ENCODE results near the gene IDH2.

IDH2 gene

GRCh38 chr15:90047956-90048575, 54.2 kb downstream of the IDH2 start:
- no peaks in the 10 kb centered on the region for H3K36me3 ChIP-seq (ENCODE audit: control insufficient read depth in 1 of 2, insufficient read depth in 2 of 2, low read length in 2 of 2)
- no peaks in the 10 kb centered on the region for H3K27me3 ChIP-seq (ENCODE audit: low read depth, low read length)
- H3K4me1 ChIP-seq (ENCODE audit: control insufficient read depth in 1 of 2, insufficient read depth in 2 of 2, low read length in 2 of 2): peaks cover 9 to 18% of the 10 kb centered on the region in 2 donors
- no peaks in the 10 kb centered on the region for H3K9me3 ChIP-seq (ENCODE audit: control insufficient read depth in 1 of 2, low read length in 2 of 2)
- H3K27ac ChIP-seq (ENCODE audit: low read length): no peak overlapping the region
- H3K4me3 ChIP-seq (ENCODE audit: low read depth in 1 of 2, low read length in 2 of 2): no peak overlapping the region

GRCh38 chr15:90046911-90047392, 55.3 kb downstream of the IDH2 start:
- peaks cover 0 to 5% of the 10 kb centered on the region in 2 donors for H3K36me3 ChIP-seq (ENCODE audit: control insufficient read depth in 1 of 2, insufficient read depth in 2 of 2, low read length in 2 of 2)
- peaks cover 9 to 18% of the 10 kb centered on the region in 2 donors for H3K4me1 ChIP-seq (ENCODE audit: control insufficient read depth in 1 of 2, insufficient read depth in 2 of 2, low read length in 2 of 2)
- no peak overlapping the region for H3K4me3 ChIP-seq (ENCODE audit: low read depth in 1 of 2, low read length in 2 of 2)
- H3K27me3 ChIP-seq (ENCODE audit: low read depth, low read length): no peaks in the 10 kb centered on the region
- H3K9me3 ChIP-seq (ENCODE audit: control insufficient read depth in 1 of 2, low read length in 2 of 2): no peaks in the 10 kb centered on the region
- no peak overlapping the region for H3K27ac ChIP-seq (ENCODE audit: low read length)

- Histone ChIP-seq H3K27ac (ENCODE audit: low read length) (peak overlapping the region; percentile 14), H3K4me1 (ENCODE audit: control insufficient read depth in 1 of 2, insufficient read depth in 2 of 2, low read length in 2 of 2) (peaks cover 9 to 18% of the 10 kb centered on the region in 2 donors), H3K36me3 (ENCODE audit: control insufficient read depth in 1 of 2, insufficient read depth in 2 of 2, low read length in 2 of 2) (peaks cover 0 to 5% of the 10 kb centered on the region in 2 donors), H3K4me3 (ENCODE audit: low read depth in 1 of 2, low read length in 2 of 2) (no peak overlapping the region), H3K27me3 (ENCODE audit: low read depth, low read length) (no peaks in the 10 kb centered on the region), H3K9me3 (ENCODE audit: control insufficient read depth in 1 of 2, low read length in 2 of 2) (no peaks in the 10 kb centered on the region)
Measured at GRCh38 chr15:90046289-90046688, 56.0 kb downstream of the IDH2 start.

- Histone ChIP-seq H3K27ac (ENCODE audit: low read length) (no peak overlapping the region), H3K4me3 (ENCODE audit: low read depth in 1 of 2, low read length in 2 of 2) (no peak overlapping the region), H3K9me3 (ENCODE audit: control insufficient read depth in 1 of 2, low read length in 2 of 2) (no peaks in the 10 kb centered on the region), H3K4me1 (ENCODE audit: control insufficient read depth in 1 of 2, insufficient read depth in 2 of 2, low read length in 2 of 2) (peaks cover 17 to 24% of the 10 kb centered on the region in 2 donors), H3K27me3 (ENCODE audit: low read depth, low read length) (no peaks in the 10 kb centered on the region), H3K36me3 (ENCODE audit: control insufficient read depth in 1 of 2, insufficient read depth in 2 of 2, low read length in 2 of 2) (peaks cover 0 to 5% of the 10 kb centered on the region in 2 donors)
Measured at GRCh38 chr15:90044916-90045371, 57.3 kb downstream of the IDH2 start.

- peaks cover 17 to 26% of the 10 kb centered on the region in 2 donors for H3K4me1 ChIP-seq (ENCODE audit: control insufficient read depth in 1 of 2, insufficient read depth in 2 of 2, low read length in 2 of 2)
Measured at GRCh38 chr15:90044191-90044590, 58.1 kb downstream of the IDH2 start.

GRCh38 chr15:90043530-90044010, 58.7 kb downstream of the IDH2 start:
- no peak overlapping the region for H3K4me3 ChIP-seq (ENCODE audit: low read depth in 1 of 2, low read length in 2 of 2)
- H3K27ac ChIP-seq (ENCODE audit: low read length): no peak overlapping the region
- peaks cover 17 to 26% of the 10 kb centered on the region in 2 donors for H3K4me1 ChIP-seq (ENCODE audit: control insufficient read depth in 1 of 2, insufficient read depth in 2 of 2, low read length in 2 of 2)
- H3K27me3 ChIP-seq (ENCODE audit: low read depth, low read length): no peaks in the 10 kb centered on the region
- H3K9me3 ChIP-seq (ENCODE audit: control insufficient read depth in 1 of 2, low read length in 2 of 2): no peaks in the 10 kb centered on the region
- H3K36me3 ChIP-seq (ENCODE audit: control insufficient read depth in 1 of 2, insufficient read depth in 2 of 2, low read length in 2 of 2): peaks cover 0 to 5% of the 10 kb centered on the region in 2 donors

More at GRCh38 chr15:90044191-90044590, 58.1 kb downstream of the IDH2 start:
- Histone ChIP-seq H3K4me3 (ENCODE audit: low read depth in 1 of 2, low read length in 2 of 2) (no peak overlapping the region), H3K9me3 (ENCODE audit: control insufficient read depth in 1 of 2, low read length in 2 of 2) (no peaks in the 10 kb centered on the region), H3K27ac (ENCODE audit: low read length) (no peak overlapping the region), H3K27me3 (ENCODE audit: low read depth, low read length) (no peaks in the 10 kb centered on the region), H3K36me3 (ENCODE audit: control insufficient read depth in 1 of 2, insufficient read depth in 2 of 2, low read length in 2 of 2) (peaks cover 0 to 5% of the 10 kb centered on the region in 2 donors)

- H3K27me3 ChIP-seq (ENCODE audit: low read depth, low read length): no peaks in the 10 kb centered on the region
- no peaks in the 10 kb centered on the region for H3K9me3 ChIP-seq (ENCODE audit: control insufficient read depth in 1 of 2, low read length in 2 of 2)
- no peak overlapping the region for H3K4me3 ChIP-seq (ENCODE audit: low read depth in 1 of 2, low read length in 2 of 2)
- peaks cover 21 to 22% of the 10 kb centered on the region in 2 donors for H3K4me1 ChIP-seq (ENCODE audit: control insufficient read depth in 1 of 2, insufficient read depth in 2 of 2, low read length in 2 of 2)
- no peak overlapping the region for H3K27ac ChIP-seq (ENCODE audit: low read length)
- peaks cover 0 to 5% of the 10 kb centered on the region in 2 donors for H3K36me3 ChIP-seq (ENCODE audit: control insufficient read depth in 1 of 2, insufficient read depth in 2 of 2, low read length in 2 of 2)
Measured at GRCh38 chr15:90042766-90043529, 59.3 kb downstream of the IDH2 start.

- Histone ChIP-seq H3K4me3 (ENCODE audit: low read depth in 1 of 2, low read length in 2 of 2) (no peak overlapping the region), H3K27me3 (ENCODE audit: low read depth, low read length) (no peaks in the 10 kb centered on the region), H3K36me3 (ENCODE audit: control insufficient read depth in 1 of 2, insufficient read depth in 2 of 2, low read length in 2 of 2) (peaks cover 0 to 5% of the 10 kb centered on the region in 2 donors), H3K9me3 (ENCODE audit: control insufficient read depth in 1 of 2, low read length in 2 of 2) (no peaks in the 10 kb centered on the region), H3K4me1 (ENCODE audit: control insufficient read depth in 1 of 2, insufficient read depth in 2 of 2, low read length in 2 of 2) (peaks cover 22 to 23% of the 10 kb centered on the region in 2 donors), H3K27ac (ENCODE audit: low read length) (no peak overlapping the region)
Measured at GRCh38 chr15:90042356-90042755, 59.9 kb downstream of the IDH2 start.

- Histone ChIP-seq H3K9me3 (ENCODE audit: control insufficient read depth in 1 of 2, low read length in 2 of 2) (no peaks in the 10 kb centered on the region), H3K4me1 (ENCODE audit: control insufficient read depth in 1 of 2, insufficient read depth in 2 of 2, low read length in 2 of 2) (peaks cover 18 to 19% of the 10 kb centered on the region in 2 donors), H3K36me3 (ENCODE audit: control insufficient read depth in 1 of 2, insufficient read depth in 2 of 2, low read length in 2 of 2) (peaks cover 0 to 5% of the 10 kb centered on the region in 2 donors), H3K27me3 (ENCODE audit: low read depth, low read length) (no peaks in the 10 kb centered on the region), H3K4me3 (ENCODE audit: low read depth in 1 of 2, low read length in 2 of 2) (no peak overlapping the region), H3K27ac (ENCODE audit: low read length) (no peak overlapping the region)
Measured at GRCh38 chr15:90040618-90041017, 61.6 kb downstream of the IDH2 start.

GRCh38 chr15:90039996-90040395, 62.3 kb downstream of the IDH2 start:
- Histone ChIP-seq H3K4me3 (ENCODE audit: low read depth in 1 of 2, low read length in 2 of 2) (no peak overlapping the region), H3K27ac (ENCODE audit: low read length) (peak overlapping the region; percentile 3), H3K4me1 (ENCODE audit: control insufficient read depth in 1 of 2, insufficient read depth in 2 of 2, low read length in 2 of 2) (peaks cover 20% of the 10 kb centered on the region in 2 donors), H3K27me3 (ENCODE audit: low read depth, low read length) (no peaks in the 10 kb centered on the region), H3K9me3 (ENCODE audit: control insufficient read depth in 1 of 2, low read length in 2 of 2) (no peaks in the 10 kb centered on the region), H3K36me3 (ENCODE audit: control insufficient read depth in 1 of 2, insufficient read depth in 2 of 2, low read length in 2 of 2) (peaks cover 0 to 5% of the 10 kb centered on the region in 2 donors)

GRCh38 chr15:90038632-90039095, 63.6 kb downstream of the IDH2 start:
- Histone ChIP-seq H3K4me1 (ENCODE audit: control insufficient read depth in 1 of 2, insufficient read depth in 2 of 2, low read length in 2 of 2) (peaks cover 25 to 27% of the 10 kb centered on the region in 2 donors), H3K9me3 (ENCODE audit: control insufficient read depth in 1 of 2, low read length in 2 of 2) (no peaks in the 10 kb centered on the region), H3K36me3 (ENCODE audit: control insufficient read depth in 1 of 2, insufficient read depth in 2 of 2, low read length in 2 of 2) (peaks cover 0 to 5% of the 10 kb centered on the region in 2 donors), H3K27me3 (ENCODE audit: low read depth, low read length) (no peaks in the 10 kb centered on the region), H3K4me3 (ENCODE audit: low read depth in 1 of 2, low read length in 2 of 2) (no peak overlapping the region), H3K27ac (ENCODE audit: low read length) (peak overlapping the region; percentile 14)
